ENCODE results near the gene SLC6A11.

Gene SLC6A11

DNA sequence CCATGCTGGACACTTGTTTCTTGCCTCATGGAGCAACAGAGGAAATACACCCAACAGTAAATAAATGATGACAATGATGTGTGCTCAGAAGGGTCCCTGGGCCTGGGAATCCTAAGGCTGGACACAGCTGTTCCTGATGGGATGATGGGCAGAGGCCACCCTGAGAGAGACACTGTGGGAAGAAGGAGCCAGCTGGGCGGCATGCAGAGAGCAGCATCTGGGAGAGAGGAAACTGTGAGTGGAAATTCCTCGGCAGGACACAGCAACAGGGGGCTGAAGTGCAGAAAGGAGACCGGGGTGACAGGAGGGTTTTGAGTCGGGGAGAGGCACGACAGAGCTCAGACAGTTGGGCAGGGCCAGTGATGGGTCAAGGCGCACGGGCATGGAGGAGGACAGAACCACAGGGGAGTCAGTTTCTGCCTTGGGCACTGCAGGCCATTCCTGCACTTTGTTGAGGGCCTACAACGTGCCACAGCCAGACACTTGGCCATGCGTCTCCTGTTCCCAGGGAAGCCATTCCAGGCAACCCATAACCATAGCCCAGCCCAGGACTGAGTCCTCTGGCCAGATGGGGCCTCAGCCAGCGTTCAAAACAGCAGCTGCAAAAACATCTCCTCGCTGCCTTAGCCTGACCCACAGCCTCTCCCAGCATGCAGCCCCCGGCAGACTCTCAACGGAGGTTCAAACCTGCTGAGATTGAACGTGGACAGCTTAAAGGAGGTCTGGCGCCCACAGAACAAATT is 139.9 kb downstream of the SLC6A11 start:
- TF ChIP-seq, protein P1, sequence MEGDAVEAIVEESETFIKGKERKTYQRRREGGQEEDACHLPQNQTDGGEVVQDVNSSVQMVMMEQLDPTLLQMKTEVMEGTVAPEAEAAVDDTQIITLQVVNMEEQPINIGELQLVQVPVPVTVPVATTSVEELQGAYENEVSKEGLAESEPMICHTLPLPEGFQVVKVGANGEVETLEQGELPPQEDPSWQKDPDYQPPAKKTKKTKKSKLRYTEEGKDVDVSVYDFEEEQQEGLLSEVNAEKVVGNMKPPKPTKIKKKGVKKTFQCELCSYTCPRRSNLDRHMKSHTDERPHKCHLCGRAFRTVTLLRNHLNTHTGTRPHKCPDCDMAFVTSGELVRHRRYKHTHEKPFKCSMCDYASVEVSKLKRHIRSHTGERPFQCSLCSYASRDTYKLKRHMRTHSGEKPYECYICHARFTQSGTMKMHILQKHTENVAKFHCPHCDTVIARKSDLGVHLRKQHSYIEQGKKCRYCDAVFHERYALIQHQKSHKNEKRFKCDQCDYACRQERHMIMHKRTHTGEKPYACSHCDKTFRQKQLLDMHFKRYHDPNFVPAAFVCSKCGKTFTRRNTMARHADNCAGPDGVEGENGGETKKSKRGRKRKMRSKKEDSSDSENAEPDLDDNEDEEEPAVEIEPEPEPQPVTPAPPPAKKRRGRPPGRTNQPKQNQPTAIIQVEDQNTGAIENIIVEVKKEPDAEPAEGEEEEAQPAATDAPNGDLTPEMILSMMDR (conservative IDR thresholded peaks at IDR 0.05; ENCODE audit: low read depth, low read length), result no peak
- no peak overlapping the region for H3K4me3 ChIP-seq (ENCODE audit: low read length)
- DNase-seq (ENCODE audit: low read depth), result no peak

DNA sequence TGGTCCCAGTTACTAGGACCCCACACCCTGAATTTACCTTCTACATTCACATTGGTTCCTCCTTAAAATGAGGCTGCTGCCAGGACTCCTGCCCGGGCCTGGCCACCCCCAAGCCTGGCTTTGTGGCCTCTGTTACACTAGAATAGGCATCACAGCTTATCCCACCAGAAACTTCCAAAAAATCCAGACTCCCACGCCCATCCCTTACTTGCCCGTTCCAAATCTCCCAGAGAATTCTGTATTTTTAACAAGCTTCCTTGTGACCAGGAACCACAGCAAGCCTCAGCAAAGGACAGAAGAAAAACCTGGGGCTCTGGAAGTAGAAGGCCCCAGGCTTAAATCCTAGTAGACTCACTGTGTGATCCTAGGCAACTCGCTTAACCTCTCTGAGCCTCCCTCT is 140.5 kb downstream of the SLC6A11 start:
- TF ChIP-seq, protein P1 (conservative IDR thresholded peaks at IDR 0.05; ENCODE audit: low read depth, low read length), result no peak
- no peak overlapping the region for H3K4me3 ChIP-seq (ENCODE audit: low read length)
- DNase-seq (ENCODE audit: low read depth), result no peak

DNA sequence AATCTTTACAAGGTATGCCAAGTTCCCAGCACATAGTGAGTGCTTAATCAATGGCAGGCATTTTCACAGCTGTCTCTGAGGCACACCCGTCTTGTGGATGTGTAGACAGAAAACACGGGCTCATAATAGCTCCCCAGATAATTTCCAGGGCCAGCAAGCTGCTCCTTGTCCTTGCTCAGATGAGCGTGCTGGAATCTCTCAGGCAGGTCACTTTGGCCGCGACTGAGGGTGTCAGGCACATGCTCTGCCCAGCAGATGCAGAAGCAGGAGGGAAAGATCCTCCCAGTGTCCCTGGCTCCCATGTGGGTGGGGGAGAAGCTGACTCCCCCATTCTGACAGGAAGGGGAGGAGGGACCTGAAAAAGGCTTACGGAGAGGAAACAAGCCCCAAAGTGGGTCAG is 141.0 kb downstream of the SLC6A11 start:
- TF ChIP-seq, protein P1 (conservative IDR thresholded peaks at IDR 0.05; ENCODE audit: low read depth, low read length), result no peak
- no peak overlapping the region for H3K4me3 ChIP-seq (ENCODE audit: low read length)

DNA sequence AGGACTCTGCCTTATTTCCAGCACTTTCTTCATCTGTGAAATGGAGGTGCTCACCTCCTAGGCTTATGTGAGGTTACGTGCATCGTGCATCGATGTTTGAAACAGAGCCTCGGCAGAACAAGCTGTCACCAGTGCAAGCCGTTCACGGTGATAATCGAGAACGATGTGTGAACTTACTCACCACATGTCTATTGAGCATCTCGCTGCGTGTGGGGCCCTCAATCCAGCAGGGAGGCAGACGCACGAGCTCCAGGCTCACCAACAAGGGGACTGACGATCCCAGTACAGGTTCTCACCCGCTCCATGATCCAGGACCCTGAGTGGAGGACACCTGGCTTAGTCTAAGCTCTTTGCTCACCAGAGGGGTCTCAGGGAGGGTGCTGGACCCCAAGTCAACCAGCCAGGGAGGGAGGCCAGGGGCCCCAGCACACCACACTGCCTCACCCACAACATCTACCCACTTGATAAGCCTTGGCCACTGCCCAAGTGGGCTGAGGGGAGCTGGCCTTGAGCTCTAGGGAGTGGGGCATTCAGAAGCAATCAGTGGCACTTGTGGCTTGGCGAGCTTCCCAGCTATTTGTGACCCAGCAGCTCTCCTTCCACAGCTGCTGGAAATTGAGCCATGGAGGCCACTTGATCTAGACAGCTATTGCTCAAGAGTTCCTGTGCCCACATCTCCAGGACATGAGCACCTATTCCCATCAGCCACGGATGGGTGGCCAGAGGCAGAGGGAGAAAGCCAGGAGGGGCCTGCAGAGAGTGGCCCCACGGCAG is 142.1 kb downstream of the SLC6A11 start:
- no peak overlapping the region for H3K4me3 ChIP-seq (ENCODE audit: low read length)
- DNase-seq (ENCODE audit: low read depth), result no peak
- TF ChIP-seq, protein P1 (conservative IDR thresholded peaks at IDR 0.05; ENCODE audit: low read depth, low read length), result no peak

More for the DNA sequence above, 141.0 kb downstream of the SLC6A11 start:
- DNase-seq (ENCODE audit: low read depth), result no peak

DNA sequence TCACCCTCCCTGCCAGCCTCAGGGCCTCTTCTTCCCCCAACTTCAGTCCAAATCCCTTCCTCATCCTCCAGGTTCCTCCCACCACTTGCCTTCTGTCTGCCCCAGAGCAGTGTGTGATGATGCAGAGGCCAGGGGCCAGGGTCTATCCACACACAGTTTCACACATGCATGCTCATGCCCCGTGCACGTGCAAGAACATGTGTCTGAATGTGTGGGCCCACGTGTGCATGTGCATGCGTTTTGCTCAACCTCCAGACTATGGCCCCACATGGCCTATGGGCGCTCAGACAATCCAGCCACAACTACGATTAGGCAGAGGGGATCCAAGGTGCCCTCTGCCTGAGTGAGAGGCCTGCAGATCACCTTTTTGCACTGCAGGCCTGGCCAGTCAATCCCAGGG is 144.2 kb downstream of the SLC6A11 start:
- no peak for DNase-seq (ENCODE audit: low read depth)
- TF ChIP-seq, protein P1 (conservative IDR thresholded peaks at IDR 0.05; ENCODE audit: low read depth, low read length), result no peak
- H3K4me3 ChIP-seq (ENCODE audit: low read length), result no peak overlapping the region

DNA sequence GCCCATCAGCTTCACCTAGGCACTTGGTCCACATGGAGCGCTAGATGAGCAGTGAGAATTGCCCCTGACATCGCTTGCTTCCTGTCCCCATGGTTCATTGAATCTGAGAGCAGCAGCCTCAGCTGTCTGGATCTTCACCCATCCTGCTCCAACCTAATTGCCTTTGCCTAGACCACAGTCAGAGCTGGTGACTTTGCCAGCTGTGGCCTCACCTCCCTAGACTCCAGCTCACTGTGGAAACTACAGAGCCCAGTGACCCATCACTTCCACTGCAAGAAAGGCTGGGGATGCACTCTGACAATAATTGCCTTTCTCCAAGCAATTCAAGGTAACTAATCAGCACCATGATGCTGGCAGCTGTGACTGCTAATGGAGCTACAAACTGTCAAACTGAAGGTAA is 145.9 kb downstream of the SLC6A11 start:
- TF ChIP-seq, protein P1 (conservative IDR thresholded peaks at IDR 0.05; ENCODE audit: low read depth, low read length), result no peak
- no peak for DNase-seq (ENCODE audit: low read depth)
- H3K4me3 ChIP-seq (ENCODE audit: low read length), result no peak overlapping the region

Measured in retinal pigment epithelial cell (primary cell).